IMR-90 (cell line): ENCODE results near the gene CMTM5. TPM values are rescaled to one million over a fixed set of nuclear protein-coding genes. Genes with fewer than 3 reads are reported as not detected.

ENCODE experiments used
- ATAC-seq: fragments of 200-7000 bp; cut with Tn5 transposase; 2 replicates; pipeline ENCODE4 v1.9.1; 2020; ENCODE audit warnings: low read depth, mild to moderate bottlenecking, moderate library complexity
- BruUV-seq: library from RNA; stranded (reverse); fragments of 400-500 nt; replicated peaks from 2 replicates; lab custom pipeline; 2021; lab: Mats Ljungman, UMichigan
- CTCF ChIA-PET: fragments of 300-600 bp; formaldehyde crosslinking; extraction: SDS; loops from one replicate; lab custom pipeline; 2021; ENCODE audit warnings: antibody characterized with exemption; lab: Yijun Ruan, JAX
- POLR2A ChIA-PET: fragments of 300-600 bp; sonication (Branson Sonifier 250); formaldehyde crosslinking; loops from one replicate; lab custom pipeline; 2022; ENCODE audit warnings: antibody characterized with exemption; ENCODE audit not compliant: unreplicated experiment; lab: Charles Lee
- DNase-seq: peaks from one replicate; pipeline ENCODE4 v3.0.0; 2013
- H2AFZ ChIP-seq: replicated peaks from 2 replicates; pipeline ENCODE3; 2013; ENCODE audit warnings: low read length, mild to moderate bottlenecking; ENCODE audit not compliant: poor library complexity
- H2AK5ac ChIP-seq: 2 replicates; pipeline ENCODE4 v1.6.1; 2013; ENCODE audit warnings: low read depth, low read length, inconsistent platforms
- H2AK9ac ChIP-seq: replicated peaks from 2 replicates; pipeline ENCODE3; 2013; ENCODE audit warnings: mild to moderate bottlenecking, low read depth, low read length, moderate library complexity; ENCODE audit not compliant: poor library complexity
- H2BK120ac ChIP-seq: 2 replicates; pipeline ENCODE4 v1.6.1; 2013; ENCODE audit warnings: low read depth, low read length, inconsistent platforms
- H2BK15ac ChIP-seq: 3 replicates; pipeline ENCODE4 v1.6.1; 2013; ENCODE audit warnings: low read depth, low read length, inconsistent platforms
- H2BK20ac ChIP-seq: 2 replicates; pipeline ENCODE4 v1.6.1; 2013; ENCODE audit warnings: low read depth, mild to moderate bottlenecking, inconsistent platforms, low read length, moderate library complexity
- H2BK5ac ChIP-seq: 2 replicates; pipeline ENCODE4 v1.6.1; 2013; ENCODE audit warnings: mild to moderate bottlenecking, low read depth, low read length, inconsistent platforms; ENCODE audit not compliant: poor library complexity, severe bottlenecking
- H3K14ac ChIP-seq: replicated peaks from 2 replicates; pipeline ENCODE4 v1.6.1; 2013; ENCODE audit warnings: low read depth, low read length, inconsistent platforms
- H3K18ac ChIP-seq: 2 replicates; pipeline ENCODE4 v1.6.1; 2013; ENCODE audit warnings: low read depth, low read length, control low read depth
- H3K23ac ChIP-seq: 2 replicates; pipeline ENCODE4 v1.6.1; 2013; ENCODE audit warnings: low read depth, low read length, inconsistent platforms
- H3K27ac ChIP-seq: 2 replicates; pipeline ENCODE4 v1.5.1; 2013; ENCODE audit warnings: mild to moderate bottlenecking, control low read depth, low read length; ENCODE audit not compliant: insufficient read depth
- H3K27me3 ChIP-seq: 2 replicates; pipeline ENCODE4 v1.6.1; 2013; ENCODE audit warnings: low read length; ENCODE audit not compliant: control insufficient read depth, insufficient read depth
- H3K36me3 ChIP-seq: 2 replicates; pipeline ENCODE4 v1.6.1; 2013; ENCODE audit warnings: low read length, mixed read lengths; ENCODE audit not compliant: control insufficient read depth, insufficient read depth
- H3K4ac ChIP-seq: 2 replicates; pipeline ENCODE4 v1.6.1; 2013; ENCODE audit warnings: low read depth, low read length, inconsistent platforms
- H3K4me1 ChIP-seq: 2 replicates; pipeline ENCODE4 v1.6.1; 2013; ENCODE audit warnings: low read length, mixed read lengths; ENCODE audit not compliant: control insufficient read depth, insufficient read depth
- H3K4me2 ChIP-seq: 2 replicates; pipeline ENCODE4 v1.6.1; 2013; ENCODE audit warnings: low read depth, mild to moderate bottlenecking, control low read depth, low read length, moderate library complexity
- H3K4me3 ChIP-seq: 2 replicates; pipeline ENCODE4 v1.5.1; 2013; ENCODE audit warnings: low read depth, mild to moderate bottlenecking, control low read depth, low read length, moderate library complexity; ENCODE audit not compliant: insufficient read depth
- H3K56ac ChIP-seq: 2 replicates; pipeline ENCODE4 v1.6.1; 2013; ENCODE audit warnings: low read length, inconsistent platforms; ENCODE audit not compliant: insufficient read depth; ENCODE audit errors: extremely low read depth
- H3K79me1 ChIP-seq, 2 experiments: 2 replicates each; pipeline ENCODE4 v1.6.1; 2013; ENCODE audit warnings: low read length in 2 of 2, inconsistent platforms in 1 of 2, low read depth in 1 of 2
- H3K9ac ChIP-seq: 2 replicates; pipeline ENCODE4 v1.6.1; 2013; ENCODE audit warnings: low read depth, low read length, control low read depth
- H3K9me1 ChIP-seq: 2 replicates; pipeline ENCODE4 v1.6.1; 2013; ENCODE audit warnings: low read length, inconsistent platforms; ENCODE audit not compliant: insufficient read depth
- H3K9me3 ChIP-seq: 2 replicates; pipeline ENCODE4 v1.6.1; 2013; ENCODE audit warnings: low read length; ENCODE audit not compliant: control insufficient read depth, insufficient read depth
- H4K20me1 ChIP-seq: 2 replicates; pipeline ENCODE4 v1.6.1; 2013; ENCODE audit warnings: low read length, inconsistent platforms; ENCODE audit not compliant: insufficient read depth
- H4K5ac ChIP-seq: 2 replicates; pipeline ENCODE4 v1.6.1; 2013; ENCODE audit warnings: mild to moderate bottlenecking, low read depth, low read length, control low read depth
- H4K8ac ChIP-seq, 2 experiments: 2 replicates each; pipeline ENCODE4 v1.6.1; 2013; ENCODE audit warnings: low read depth in 2 of 2, low read length in 2 of 2, control low read depth in 1 of 2, inconsistent platforms in 1 of 2
- H4K91ac ChIP-seq: 2 replicates; pipeline ENCODE4 v1.6.1; 2013; ENCODE audit warnings: low read depth, low read length, inconsistent platforms; ENCODE audit not compliant: insufficient read depth
- BHLHE40 ChIP-seq: fragments of 150-350 bp; IDR thresholded peaks from 2 replicates; pipeline ENCODE4 v1.6.1; 2016; ENCODE audit warnings: mild to moderate bottlenecking, low read depth, low read length
- CEBPB ChIP-seq: IDR thresholded peaks from 2 replicates; pipeline ENCODE4 v1.6.1; 2012; ENCODE audit warnings: low read depth, low read length, improper control_type of control experiment
- CHD1 ChIP-seq: IDR thresholded peaks from 2 replicates; pipeline ENCODE4 v1.6.1; 2012; ENCODE audit warnings: low read depth, low read length, improper control_type of control experiment
- FOS ChIP-seq: fragments of 150-350 bp; IDR thresholded peaks from 2 replicates; pipeline ENCODE4 v1.6.1; 2016; ENCODE audit warnings: low read depth, low read length
- MAFK ChIP-seq: IDR thresholded peaks from 2 replicates; pipeline ENCODE4 v1.6.1; 2012; ENCODE audit warnings: low read depth, low read length, improper control_type of control experiment
- MAZ ChIP-seq: IDR thresholded peaks from 2 replicates; pipeline ENCODE4 v1.6.1; 2012; ENCODE audit warnings: low read depth, mild to moderate bottlenecking, low read length, improper control_type of control experiment, moderate library complexity, borderline replicate concordance
- MXI1 ChIP-seq: IDR thresholded peaks from 2 replicates; pipeline ENCODE4 v1.6.1; 2012; ENCODE audit warnings: low read depth, mild to moderate bottlenecking, low read length, moderate library complexity, borderline replicate concordance
- NFE2L2 ChIP-seq: fragments of 150-350 bp; IDR thresholded peaks from 2 replicates; pipeline ENCODE4 v1.6.1; 2016; ENCODE audit warnings: low read depth, mild to moderate bottlenecking, low read length
- POLR2A ChIP-seq: IDR thresholded peaks from 2 replicates; pipeline ENCODE4 v1.6.1; 2012; ENCODE audit warnings: mild to moderate bottlenecking, low read depth, low read length
- RAD21 ChIP-seq: IDR thresholded peaks from 2 replicates; pipeline ENCODE4 v1.6.1; 2012; ENCODE audit warnings: low read length, improper control_type of control experiment
- RCOR1 ChIP-seq: IDR thresholded peaks from 2 replicates; pipeline ENCODE4 v1.6.1; 2012; ENCODE audit warnings: mild to moderate bottlenecking, low read length, improper control_type of control experiment; ENCODE audit not compliant: insufficient replicate concordance
- RFX5 ChIP-seq: IDR thresholded peaks from 2 replicates; pipeline ENCODE4 v1.8.0; 2012; ENCODE audit warnings: low read depth, mild to moderate bottlenecking, low read length, moderate library complexity
- SMC3 ChIP-seq: fragments of 150-350 bp; IDR thresholded peaks from 2 replicates; pipeline ENCODE4 v1.6.1; 2016; ENCODE audit warnings: low read depth, mild to moderate bottlenecking, antibody characterized with exemption, low read length, moderate library complexity
- WGBS, 2 experiments: methylation state at CpG; one replicate each; pipeline versions ENCODE4 v1.1.5 to v1.1.7; 2013; ENCODE audit warnings: missing lambda C conversion rate in 2 of 2; ENCODE audit not compliant: insufficient read length in 1 of 2; ENCODE audit errors: extremely low coverage in 2 of 2; 5-methylcytosine and 5-hydroxymethylcytosine counted together
- dilution Hi-C: fragments of 300-500 bp; cut with HindIII; formaldehyde crosslinking; loops from one replicate; pipeline ENCODE4 v1.14.3; 2018; ENCODE audit warnings: low sequenced_read_pairs; ENCODE audit not compliant: unreplicated experiment
- in situ Hi-C: fragments of 300-500 bp; cut with MboI; formaldehyde crosslinking; loops from 3 replicates; pipeline ENCODE4 v1.14.3; 2019; ENCODE audit warnings: low sequenced_read_pairs, inconsistent platforms, mixed read lengths
- intact Hi-C: fragments of 100-400 bp; cut with micrococcal nuclease; formaldehyde crosslinking; loops from 2 replicates; pipeline ENCODE4 v1.10.0; 2022
- polyA plus RNA-seq, 3 experiments: library from polyadenylated mRNA; depleted of rRNA; stranded (reverse); fragments of >200 nt; gene quantifications; 2 replicates each; pipeline ENCODE4 v1.2.3, GENCODE V29; 2012; ENCODE audit warnings: low replicate concordance in 1 of 3
- total RNA-seq: library from RNA; depleted of rRNA; stranded (reverse); fragments of >200 nt; gene quantifications from 2 replicates; pipeline ENCODE4 v1.2.3, GENCODE V29; 2012
- TF ChIP-seq, protein P1 (sequence below): fragments of 150-350 bp; IDR thresholded peaks from 2 replicates; pipeline ENCODE4 v1.6.1; 2016; ENCODE audit warnings: low read depth, mild to moderate bottlenecking, low read length, moderate library complexity, borderline replicate concordance
- TF ChIP-seq, protein P2 (sequence below): conservative IDR thresholded peaks from 2 replicates; pipeline ENCODE4 v1.5.1; 2012; ENCODE audit warnings: mild to moderate bottlenecking, low read depth, low read length, improper control_type of control experiment
- TF ChIP-seq, protein P3 (sequence below): fragments of 150-350 bp; IDR thresholded peaks from 2 replicates; pipeline ENCODE4 v1.6.1; 2017; ENCODE audit warnings: mild to moderate bottlenecking, antibody characterized with exemption, low read length, low read depth

CMTM5 gene
- total and polyA plus RNA-seq, 2 of the 4 experiments (the other 2 are of a cell fraction) = 0.07 TPM; not detected in 1

DNA sequence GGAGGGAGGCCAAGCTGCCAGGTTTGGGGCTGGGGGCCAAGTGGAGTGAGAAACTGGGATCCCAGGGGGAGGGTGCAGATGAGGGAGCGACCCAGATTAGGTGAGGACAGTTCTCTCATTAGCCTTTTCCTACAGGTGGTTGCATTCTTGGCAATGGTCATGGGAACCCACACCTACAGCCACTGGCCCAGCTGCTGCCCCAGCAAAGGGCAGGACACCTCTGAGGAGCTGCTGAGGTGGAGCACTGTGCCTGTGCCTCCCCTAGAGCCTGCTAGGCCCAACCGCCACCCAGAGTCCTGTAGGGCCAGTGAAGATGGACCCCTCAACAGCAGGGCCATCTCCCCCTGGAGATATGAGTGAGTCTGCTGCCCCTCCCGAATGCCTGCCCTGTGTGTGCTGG lies 3.8 kb upstream of the CMTM5 start:
- no peak overlapping the region for H2AK9ac ChIP-seq
- H2BK15ac ChIP-seq = no peak overlapping the region
- no peak overlapping the region for H3K23ac ChIP-seq
- H3K14ac ChIP-seq = no peak overlapping the region
- no peak for ATAC-seq
- H3K9ac ChIP-seq = no peak overlapping the region
- no peaks in the 10 kb centered on the region for H4K20me1 ChIP-seq
- H3K9me3 ChIP-seq = no peaks in the 10 kb centered on the region
- DNase-seq = no peak
- no peak for TF ChIP-seq RAD21
- TF ChIP-seq CEBPB = no peak
- no peak for TF ChIP-seq MXI1
- no peak for TF ChIP-seq POLR2A
- TF ChIP-seq, protein P1, sequence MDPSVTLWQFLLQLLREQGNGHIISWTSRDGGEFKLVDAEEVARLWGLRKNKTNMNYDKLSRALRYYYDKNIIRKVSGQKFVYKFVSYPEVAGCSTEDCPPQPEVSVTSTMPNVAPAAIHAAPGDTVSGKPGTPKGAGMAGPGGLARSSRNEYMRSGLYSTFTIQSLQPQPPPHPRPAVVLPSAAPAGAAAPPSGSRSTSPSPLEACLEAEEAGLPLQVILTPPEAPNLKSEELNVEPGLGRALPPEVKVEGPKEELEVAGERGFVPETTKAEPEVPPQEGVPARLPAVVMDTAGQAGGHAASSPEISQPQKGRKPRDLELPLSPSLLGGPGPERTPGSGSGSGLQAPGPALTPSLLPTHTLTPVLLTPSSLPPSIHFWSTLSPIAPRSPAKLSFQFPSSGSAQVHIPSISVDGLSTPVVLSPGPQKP = no peak
- TF ChIP-seq MAFK = no peak
- TF ChIP-seq NFE2L2 = no peak
- TF ChIP-seq MAZ = no peak
- no peak for TF ChIP-seq RCOR1
- TF ChIP-seq, protein P2, sequence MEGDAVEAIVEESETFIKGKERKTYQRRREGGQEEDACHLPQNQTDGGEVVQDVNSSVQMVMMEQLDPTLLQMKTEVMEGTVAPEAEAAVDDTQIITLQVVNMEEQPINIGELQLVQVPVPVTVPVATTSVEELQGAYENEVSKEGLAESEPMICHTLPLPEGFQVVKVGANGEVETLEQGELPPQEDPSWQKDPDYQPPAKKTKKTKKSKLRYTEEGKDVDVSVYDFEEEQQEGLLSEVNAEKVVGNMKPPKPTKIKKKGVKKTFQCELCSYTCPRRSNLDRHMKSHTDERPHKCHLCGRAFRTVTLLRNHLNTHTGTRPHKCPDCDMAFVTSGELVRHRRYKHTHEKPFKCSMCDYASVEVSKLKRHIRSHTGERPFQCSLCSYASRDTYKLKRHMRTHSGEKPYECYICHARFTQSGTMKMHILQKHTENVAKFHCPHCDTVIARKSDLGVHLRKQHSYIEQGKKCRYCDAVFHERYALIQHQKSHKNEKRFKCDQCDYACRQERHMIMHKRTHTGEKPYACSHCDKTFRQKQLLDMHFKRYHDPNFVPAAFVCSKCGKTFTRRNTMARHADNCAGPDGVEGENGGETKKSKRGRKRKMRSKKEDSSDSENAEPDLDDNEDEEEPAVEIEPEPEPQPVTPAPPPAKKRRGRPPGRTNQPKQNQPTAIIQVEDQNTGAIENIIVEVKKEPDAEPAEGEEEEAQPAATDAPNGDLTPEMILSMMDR = no peak
- TF ChIP-seq, protein P3, sequence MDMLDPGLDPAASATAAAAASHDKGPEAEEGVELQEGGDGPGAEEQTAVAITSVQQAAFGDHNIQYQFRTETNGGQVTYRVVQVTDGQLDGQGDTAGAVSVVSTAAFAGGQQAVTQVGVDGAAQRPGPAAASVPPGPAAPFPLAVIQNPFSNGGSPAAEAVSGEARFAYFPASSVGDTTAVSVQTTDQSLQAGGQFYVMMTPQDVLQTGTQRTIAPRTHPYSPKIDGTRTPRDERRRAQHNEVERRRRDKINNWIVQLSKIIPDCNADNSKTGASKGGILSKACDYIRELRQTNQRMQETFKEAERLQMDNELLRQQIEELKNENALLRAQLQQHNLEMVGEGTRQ = no peak
- TF ChIP-seq BHLHE40 = no peak
- TF ChIP-seq SMC3 = no peak
- TF ChIP-seq CHD1 = no peak
- TF ChIP-seq FOS = no peak
- no peak for TF ChIP-seq RFX5
- no peak overlapping the region for H4K5ac ChIP-seq
- ChIA-PET POLR2A (interaction anchor here (0.6 kb wide), 1 partner anchor 50 kb away, joined by 7 read pairs; no protein-coding TSS in a partner anchor), CTCF (no interaction called here)
- no TSS peak for BruUV-seq
- H4K91ac ChIP-seq = no peak overlapping the region
- H3K4me2 ChIP-seq = no peak overlapping the region
- H3K36me3 ChIP-seq = no peaks in the 10 kb centered on the region
- no peak overlapping the region for H2BK20ac ChIP-seq
- H2AFZ ChIP-seq = no peak overlapping the region
- 0 out of 2 replicates have a peak, but pooled peaks cover 2% of the 10 kb centered on the region for H3K9me1 ChIP-seq
- no peaks in the 10 kb centered on the region for H3K4me1 ChIP-seq
- no peak overlapping the region for H4K8ac ChIP-seq
- no peak overlapping the region for H2BK120ac ChIP-seq
- H3K79me1 ChIP-seq = no peaks in the 10 kb centered on the region
- H2BK5ac ChIP-seq = no peak overlapping the region
- no peak overlapping the region for H2AK5ac ChIP-seq
- no peak overlapping the region for H3K27ac ChIP-seq
- intact Hi-C loops (no loop called here), dilution Hi-C loops (no loop called here), in situ Hi-C loops (loop anchor here (10.0 kb wide), 1 partner anchor 48 kb away; the partner anchor contains the start of gene PABPN1)
- peaks cover 48% of the 10 kb centered on the region for H3K27me3 ChIP-seq
- no peak overlapping the region for H3K56ac ChIP-seq
- no CpG with 5 or more reads among the region's 3 CpGs for WGBS, 2 experiments
- no peak overlapping the region for H3K18ac ChIP-seq
- H3K4ac ChIP-seq = no peak overlapping the region
- H3K4me3 ChIP-seq = no peak overlapping the region
